Measurements from ENCODE around the gene OTUD7B.

Gene OTUD7B

DNA sequence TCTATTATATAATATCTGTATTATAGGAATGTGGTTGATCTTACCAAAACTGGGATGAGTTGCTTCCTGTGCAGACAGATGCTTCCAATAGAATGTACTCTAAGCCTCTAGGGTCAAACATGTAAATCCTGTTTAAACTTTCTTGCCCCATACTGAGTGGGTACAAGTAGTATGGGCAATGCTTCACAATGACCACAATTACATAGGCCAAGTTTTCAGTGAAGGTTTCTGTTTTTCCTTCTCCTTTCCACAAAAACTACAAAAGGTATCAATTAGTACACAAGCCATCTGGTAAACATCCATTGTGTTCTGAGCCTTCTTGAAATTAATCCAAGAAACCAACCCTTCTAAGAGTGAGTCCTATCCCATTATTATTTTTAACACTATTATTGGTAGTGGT is 16.8 kb downstream of the OTUD7B start:
- H3K27me3 ChIP-seq (ENCODE audit: low read depth): no peaks in the 10 kb centered on the region

DNA sequence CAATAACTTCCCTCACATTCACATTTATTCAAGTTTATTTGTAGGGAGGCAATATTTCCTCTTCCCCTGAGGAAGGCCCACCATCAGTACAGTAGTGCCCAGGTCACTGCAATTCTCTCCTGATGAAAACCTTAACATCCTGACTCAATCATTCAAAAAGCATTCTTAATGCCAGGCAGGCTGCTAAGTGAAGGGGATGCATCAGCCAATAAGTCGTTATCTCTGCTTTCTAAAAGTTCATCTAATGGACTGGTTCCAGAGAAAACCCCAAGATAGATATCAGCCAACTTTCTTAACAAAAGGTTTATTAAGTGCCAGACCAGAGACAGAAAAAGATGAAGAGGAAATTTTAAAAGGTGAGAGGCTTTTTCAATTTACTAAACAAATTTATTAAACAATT is 17.3 kb downstream of the OTUD7B start:
- no peak for DNase-seq (ENCODE audit: low spot score in 2 of 2)
- in situ Hi-C loops (cut with MboI; ENCODE audit: low sequenced_read_pairs): no loop called here
- Histone ChIP-seq H3K4me1 (no peaks in the 10 kb centered on the region), H3K4me3 (no peak overlapping the region), H3K27me3 (ENCODE audit: low read depth) (no peaks in the 10 kb centered on the region), H3K36me3 (replicated peaks) (no peaks in the 10 kb centered on the region; the same call in 1 of the 2 replicates), H3K9me3 (no peaks in the 10 kb centered on the region)

More for the DNA sequence above, 16.8 kb downstream of the OTUD7B start:
- Histone ChIP-seq H3K4me3 (no peak overlapping the region), H3K9me3 (no peaks in the 10 kb centered on the region), H3K36me3 (replicated peaks) (no peaks in the 10 kb centered on the region; the same call in 1 of the 2 replicates), H3K4me1 (no peaks in the 10 kb centered on the region)
- in situ Hi-C loops (cut with MboI; ENCODE audit: low sequenced_read_pairs): no loop called here
- no peak for DNase-seq (ENCODE audit: low spot score in 2 of 2)

DNA sequence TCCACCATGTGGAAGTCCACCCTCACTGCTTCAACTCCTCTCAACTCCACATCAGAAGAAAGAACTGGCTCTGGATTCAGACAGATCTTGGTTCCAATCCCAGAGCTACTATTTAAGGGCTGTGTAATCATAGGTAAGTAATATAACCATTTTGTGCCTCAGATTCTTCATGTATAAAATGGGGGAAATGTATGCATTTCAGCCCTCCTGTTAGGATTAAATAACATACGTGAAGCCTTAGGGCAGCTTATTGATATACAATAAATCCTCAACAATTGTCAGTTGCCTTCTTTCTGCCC is 23.3 kb downstream of the OTUD7B start:
- Histone ChIP-seq H3K36me3 (replicated peaks) (no peaks in the 10 kb centered on the region), H3K27me3 (ENCODE audit: low read depth) (no peaks in the 10 kb centered on the region), H3K9me3 (no peaks in the 10 kb centered on the region), H3K4me3 (no peak overlapping the region), H3K4me1 (no peaks in the 10 kb centered on the region)
- DNase-seq (ENCODE audit: low spot score in 2 of 2): no peak
- in situ Hi-C loops (cut with MboI; ENCODE audit: low sequenced_read_pairs): no loop called here

DNA sequence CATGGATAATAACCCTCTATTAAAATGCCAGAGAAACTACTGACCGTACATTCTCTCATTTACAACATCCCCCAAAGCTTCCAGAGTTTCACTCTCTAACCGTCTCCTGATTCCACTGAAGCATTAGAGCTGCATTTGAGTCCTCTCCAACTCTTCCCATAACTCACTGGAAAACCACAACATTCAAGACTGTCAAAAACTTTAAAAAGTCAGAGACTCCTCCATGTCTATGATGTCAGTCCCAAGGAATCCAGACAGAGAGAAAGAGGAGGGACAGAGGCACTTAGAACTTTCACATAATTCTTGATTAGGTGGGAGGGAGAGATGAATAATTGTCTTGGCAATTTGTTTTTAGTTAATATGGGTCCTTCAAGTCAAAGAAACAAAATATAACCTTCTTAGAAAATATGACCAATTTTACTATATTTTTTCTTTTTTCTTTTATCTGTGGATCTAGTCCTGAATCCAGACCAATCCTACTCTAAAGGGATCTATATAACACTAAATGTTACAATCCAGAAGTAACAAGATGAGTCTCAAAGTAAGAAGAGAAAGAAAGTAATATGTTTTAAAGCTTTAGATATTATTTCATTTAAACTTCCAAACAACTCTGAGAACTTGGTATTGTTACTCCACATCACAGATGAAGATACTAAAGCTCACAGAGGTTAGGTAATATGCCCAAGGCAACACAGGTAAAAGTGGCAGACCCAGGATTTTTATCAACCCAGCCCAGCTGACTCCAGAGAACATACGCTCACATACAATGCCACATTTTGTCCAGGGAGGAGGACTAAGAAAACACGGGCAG is 23.8 kb downstream of the OTUD7B start:
- DNase-seq (ENCODE audit: low spot score in 2 of 2): no peak
- Histone ChIP-seq H3K27me3 (ENCODE audit: low read depth) (no peaks in the 10 kb centered on the region), H3K36me3 (replicated peaks) (no peaks in the 10 kb centered on the region), H3K4me3 (no peak overlapping the region), H3K9me3 (no peaks in the 10 kb centered on the region), H3K4me1 (no peaks in the 10 kb centered on the region)
- in situ Hi-C loops (cut with MboI; ENCODE audit: low sequenced_read_pairs): no loop called here

DNA sequence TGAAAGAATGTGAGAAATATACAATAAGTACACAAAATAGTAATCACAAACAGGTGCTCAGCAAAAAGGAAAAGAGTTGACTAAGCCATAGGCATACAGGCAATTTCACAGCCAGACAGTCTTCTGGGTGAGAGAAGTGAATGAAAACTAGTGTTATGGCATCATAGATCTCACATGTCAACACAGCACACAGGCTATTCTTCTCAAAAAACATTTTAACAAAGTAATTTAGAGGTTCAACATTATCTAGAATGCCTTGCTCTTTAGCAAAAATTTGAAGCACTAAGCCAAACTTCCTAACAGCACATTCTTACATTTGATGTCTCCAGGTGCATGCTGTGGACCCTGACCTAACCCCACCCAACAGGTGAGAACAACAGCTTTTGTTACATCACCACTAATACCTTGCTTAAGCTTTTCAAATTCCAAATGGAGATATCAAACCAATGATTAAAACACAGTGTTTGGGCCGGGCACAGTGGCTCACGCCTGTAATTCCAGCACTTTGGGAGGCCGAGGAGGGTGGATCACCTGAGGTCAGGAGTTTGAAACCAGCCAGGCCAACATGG is 30.5 kb downstream of the OTUD7B start:
- Histone ChIP-seq H3K9me3 (no peaks in the 10 kb centered on the region), H3K36me3 (replicated peaks) (peaks cover 10% of the 10 kb centered on the region), H3K4me3 (no peak overlapping the region), H3K4me1 (peaks cover 5% of the 10 kb centered on the region), H3K27me3 (ENCODE audit: low read depth) (no peaks in the 10 kb centered on the region)
- no peak for DNase-seq (ENCODE audit: low spot score in 2 of 2)
- in situ Hi-C loops (cut with MboI; ENCODE audit: low sequenced_read_pairs): no loop called here

DNA sequence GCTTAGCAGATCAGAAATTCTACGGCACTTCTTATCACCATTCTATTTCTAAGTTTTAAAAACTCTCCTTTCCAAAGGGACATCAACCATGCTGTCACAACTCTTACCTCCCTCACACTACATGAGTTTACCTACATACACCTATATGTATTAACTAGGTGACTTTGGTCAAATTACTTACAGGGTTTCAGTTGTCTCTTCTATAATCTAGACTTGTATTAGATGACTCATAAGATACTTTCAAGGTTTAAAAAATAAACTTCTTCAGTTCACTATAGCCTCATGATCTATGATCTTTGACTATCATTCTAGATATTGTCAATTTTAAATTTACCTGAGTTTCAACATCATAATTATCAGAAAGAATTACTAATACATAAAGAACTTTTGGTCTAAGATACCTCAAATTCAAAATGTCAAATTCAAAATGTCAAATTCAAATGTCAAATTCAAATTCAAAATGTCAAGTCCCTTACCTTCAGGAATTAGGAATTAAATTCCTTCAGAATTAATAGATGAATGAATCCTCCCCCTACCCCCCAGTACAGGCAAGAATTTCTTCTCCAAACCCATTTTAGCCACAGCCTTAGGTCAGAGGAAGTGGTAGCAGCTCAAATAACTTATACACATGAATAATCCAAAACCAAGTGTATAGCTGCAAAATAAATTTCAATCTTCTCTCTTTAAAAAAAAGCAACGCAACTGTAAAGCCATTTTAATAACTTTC is 31.1 kb downstream of the OTUD7B start:
- no peak for DNase-seq (ENCODE audit: low spot score in 2 of 2)
- peaks cover 12% of the 10 kb centered on the region for H3K36me3 ChIP-seq (replicated peaks)
- peaks cover 5% of the 10 kb centered on the region for H3K4me1 ChIP-seq
- in situ Hi-C loops (cut with MboI; ENCODE audit: low sequenced_read_pairs): no loop called here
- H3K4me3 ChIP-seq: no peak overlapping the region
- H3K27me3 ChIP-seq (ENCODE audit: low read depth): no peaks in the 10 kb centered on the region
- H3K9me3 ChIP-seq: no peaks in the 10 kb centered on the region

DNA sequence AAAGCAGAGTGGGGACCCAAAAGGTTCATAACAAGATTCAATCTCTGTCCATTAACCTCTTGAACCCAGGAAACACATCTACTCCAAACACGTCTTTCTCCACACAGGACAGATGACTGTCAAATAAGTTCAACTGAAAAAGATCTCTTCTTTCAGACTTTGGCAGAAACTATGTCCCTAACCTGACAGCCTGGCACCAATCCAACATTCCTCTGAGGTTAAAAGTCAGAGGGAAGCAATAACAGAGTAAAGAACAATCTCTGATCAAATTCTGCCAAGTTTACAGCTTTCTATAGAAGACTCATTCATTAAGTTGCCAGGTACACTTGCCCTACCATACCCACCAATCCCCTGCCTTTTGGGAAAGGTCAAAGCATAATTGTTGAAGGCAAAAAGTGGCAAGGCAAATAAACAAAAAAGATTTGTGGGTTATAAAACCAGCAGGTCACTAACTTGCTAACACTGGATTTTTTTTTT is 31.9 kb downstream of the OTUD7B start:
- H3K27me3 ChIP-seq (ENCODE audit: low read depth): no peaks in the 10 kb centered on the region
- H3K9me3 ChIP-seq: no peaks in the 10 kb centered on the region
- H3K36me3 ChIP-seq (replicated peaks): peaks cover 12% of the 10 kb centered on the region
- in situ Hi-C loops (cut with MboI; ENCODE audit: low sequenced_read_pairs): no loop called here
- H3K4me3 ChIP-seq: no peak overlapping the region
- H3K4me1 ChIP-seq: peaks cover 5% of the 10 kb centered on the region
- DNase-seq (ENCODE audit: low spot score in 2 of 2): peak in 1 of 2 experiments; percentile 44

DNA sequence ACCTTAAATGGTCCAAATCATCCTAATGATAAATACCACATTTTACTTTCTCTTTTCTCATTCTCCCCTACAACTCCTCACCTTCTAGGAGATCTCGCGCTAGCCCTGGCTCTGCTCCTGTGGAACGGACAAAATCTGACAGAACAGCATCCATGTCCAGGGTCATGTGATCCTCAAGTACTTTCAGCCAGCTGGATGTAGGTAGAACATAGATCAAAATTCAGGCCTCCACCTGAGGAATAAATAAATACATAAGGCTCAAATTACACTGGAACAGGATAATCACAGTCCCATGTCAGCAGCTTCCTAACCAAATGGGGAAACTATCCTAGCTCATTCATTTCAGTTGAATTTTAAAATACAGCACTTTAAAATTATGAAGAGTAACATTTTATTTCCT is 33.2 kb downstream of the OTUD7B start:
- H3K27me3 ChIP-seq (ENCODE audit: low read depth): no peaks in the 10 kb centered on the region
- H3K4me1 ChIP-seq: peaks cover 5% of the 10 kb centered on the region
- peaks cover 15% of the 10 kb centered on the region for H3K36me3 ChIP-seq (replicated peaks)
- in situ Hi-C loops (cut with MboI; ENCODE audit: low sequenced_read_pairs): no loop called here
- no peak overlapping the region for H3K4me3 ChIP-seq
- DNase-seq (ENCODE audit: low spot score in 2 of 2): no peak
- H3K9me3 ChIP-seq: no peaks in the 10 kb centered on the region

DNA sequence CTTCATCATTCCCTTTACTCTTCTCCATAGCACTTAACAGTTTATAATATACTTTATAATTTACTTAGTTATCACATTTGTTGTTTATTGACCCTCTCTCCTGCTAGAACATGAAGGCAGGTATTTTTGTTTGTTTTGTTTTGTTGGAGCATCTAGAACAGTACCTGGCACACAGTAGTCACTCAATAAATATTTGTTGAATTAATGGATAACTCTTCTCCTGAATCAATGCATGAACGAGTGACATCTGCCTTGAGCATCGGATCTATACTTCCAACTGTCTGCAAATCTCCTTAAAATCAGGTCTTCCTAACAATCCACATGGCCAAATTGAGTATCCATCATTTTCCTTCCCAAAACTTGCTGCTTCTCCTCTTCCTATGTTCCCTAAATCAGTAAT is 38.0 kb downstream of the OTUD7B start:
- Histone ChIP-seq H3K4me1 (no peaks in the 10 kb centered on the region), H3K9me3 (no peaks in the 10 kb centered on the region), H3K36me3 (replicated peaks) (peaks cover 31% of the 10 kb centered on the region), H3K27me3 (ENCODE audit: low read depth) (no peaks in the 10 kb centered on the region), H3K4me3 (no peak overlapping the region)
- in situ Hi-C loops (cut with MboI; ENCODE audit: low sequenced_read_pairs): no loop called here
- no peak for DNase-seq (ENCODE audit: low spot score in 2 of 2)

DNA sequence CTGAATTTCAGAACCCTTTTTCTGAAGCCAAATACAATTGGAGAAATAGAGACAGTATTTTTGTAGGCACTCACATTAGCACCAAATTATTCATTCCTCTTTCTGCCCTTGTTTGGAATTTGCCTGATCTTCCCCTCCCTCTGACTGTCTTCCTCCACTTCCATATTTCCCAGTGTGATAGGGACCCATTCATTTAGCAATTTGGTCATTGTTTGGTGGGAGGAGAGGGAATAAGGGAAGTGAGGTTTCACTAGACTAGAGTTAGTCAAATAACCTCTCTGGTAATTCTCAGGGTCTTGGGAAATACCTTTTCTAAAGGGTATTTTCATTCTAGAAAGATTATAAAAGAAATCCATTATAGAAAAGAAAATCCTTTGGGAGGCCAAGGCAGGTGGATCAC is 42.9 kb downstream of the OTUD7B start:
- no peaks in the 10 kb centered on the region for H3K9me3 ChIP-seq
- DNase-seq (ENCODE audit: low spot score in 2 of 2): no peak
- H3K4me1 ChIP-seq: no peaks in the 10 kb centered on the region
- in situ Hi-C loops (cut with MboI; ENCODE audit: low sequenced_read_pairs): no loop called here
- no peaks in the 10 kb centered on the region for H3K27me3 ChIP-seq (ENCODE audit: low read depth)
- peaks cover 45% of the 10 kb centered on the region for H3K36me3 ChIP-seq (replicated peaks)
- no peak overlapping the region for H3K4me3 ChIP-seq

DNA sequence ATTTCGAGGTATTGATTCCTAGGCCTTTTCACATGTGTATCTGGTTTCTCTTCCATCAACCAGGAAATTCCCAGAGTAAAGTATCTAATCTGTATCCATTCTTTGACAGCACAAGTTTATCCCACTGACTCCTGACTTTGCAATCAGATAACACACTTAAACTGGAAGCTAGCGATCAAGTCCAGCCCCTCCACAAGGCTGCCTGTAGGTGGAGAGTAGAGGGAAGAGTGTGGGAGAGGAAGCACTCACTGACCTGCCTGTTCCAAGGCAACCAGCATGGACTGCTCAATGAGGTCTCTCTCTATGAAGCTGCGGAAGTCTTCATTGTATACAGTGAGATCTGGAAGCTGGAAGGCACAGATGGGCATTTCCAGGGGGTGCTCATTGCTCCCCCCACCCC is 43.5 kb downstream of the OTUD7B start:
- H3K4me1 ChIP-seq: no peaks in the 10 kb centered on the region
- no peaks in the 10 kb centered on the region for H3K27me3 ChIP-seq (ENCODE audit: low read depth)
- DNase-seq (ENCODE audit: low spot score in 2 of 2): no peak
- no peak overlapping the region for H3K4me3 ChIP-seq
- no peaks in the 10 kb centered on the region for H3K9me3 ChIP-seq
- H3K36me3 ChIP-seq (replicated peaks): peaks cover 39% of the 10 kb centered on the region
- in situ Hi-C loops (cut with MboI; ENCODE audit: low sequenced_read_pairs): no loop called here

DNA sequence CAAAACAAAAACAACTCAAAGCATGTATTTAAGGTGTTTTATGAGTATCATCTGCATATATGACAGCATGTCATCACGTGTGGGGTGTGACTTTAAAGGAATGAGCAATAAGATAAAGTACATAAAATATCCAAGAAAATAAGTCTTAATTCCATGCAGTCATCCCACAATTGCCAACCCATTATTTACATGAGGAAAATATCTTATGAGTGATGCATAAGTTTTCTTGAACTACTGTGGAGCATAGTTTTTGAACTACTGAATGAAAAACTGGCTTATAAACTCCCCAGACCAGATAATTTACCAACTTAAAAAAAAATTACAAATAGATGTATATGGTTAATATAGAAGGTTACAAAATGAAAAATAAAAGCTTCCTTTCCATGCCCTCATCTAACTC is 44.1 kb downstream of the OTUD7B start:
- Histone ChIP-seq H3K27me3 (ENCODE audit: low read depth) (no peaks in the 10 kb centered on the region), H3K9me3 (no peaks in the 10 kb centered on the region), H3K4me3 (no peak overlapping the region), H3K36me3 (replicated peaks) (peaks cover 36% of the 10 kb centered on the region), H3K4me1 (no peaks in the 10 kb centered on the region)
- DNase-seq (ENCODE audit: low spot score in 2 of 2): no peak
- in situ Hi-C loops (cut with MboI; ENCODE audit: low sequenced_read_pairs): no loop called here

DNA sequence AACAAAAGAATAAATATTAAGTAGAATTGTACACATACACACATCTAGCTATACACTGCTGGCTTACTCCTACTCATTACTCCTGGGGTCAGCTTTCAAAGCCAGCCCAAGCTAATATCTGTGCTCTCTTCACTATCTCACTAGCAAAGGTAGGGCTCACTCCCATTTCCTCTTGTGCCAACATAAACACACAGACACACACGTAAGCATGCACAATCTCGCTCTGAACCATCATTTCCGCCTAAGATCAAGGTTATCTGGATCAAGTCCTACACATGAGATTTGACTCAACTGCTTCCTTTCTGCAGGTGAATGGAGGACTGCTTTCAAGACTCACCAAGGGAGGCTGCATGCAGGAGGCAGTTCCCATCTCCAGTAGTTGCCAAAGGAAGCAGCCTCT is 45.1 kb downstream of the OTUD7B start:
- in situ Hi-C loops (cut with MboI; ENCODE audit: low sequenced_read_pairs): no loop called here
- Histone ChIP-seq H3K27me3 (ENCODE audit: low read depth) (no peaks in the 10 kb centered on the region), H3K9me3 (no peaks in the 10 kb centered on the region), H3K4me3 (no peak overlapping the region), H3K36me3 (replicated peaks) (peaks cover 30% of the 10 kb centered on the region), H3K4me1 (no peaks in the 10 kb centered on the region)
- no peak for DNase-seq (ENCODE audit: low spot score in 2 of 2)

DNA sequence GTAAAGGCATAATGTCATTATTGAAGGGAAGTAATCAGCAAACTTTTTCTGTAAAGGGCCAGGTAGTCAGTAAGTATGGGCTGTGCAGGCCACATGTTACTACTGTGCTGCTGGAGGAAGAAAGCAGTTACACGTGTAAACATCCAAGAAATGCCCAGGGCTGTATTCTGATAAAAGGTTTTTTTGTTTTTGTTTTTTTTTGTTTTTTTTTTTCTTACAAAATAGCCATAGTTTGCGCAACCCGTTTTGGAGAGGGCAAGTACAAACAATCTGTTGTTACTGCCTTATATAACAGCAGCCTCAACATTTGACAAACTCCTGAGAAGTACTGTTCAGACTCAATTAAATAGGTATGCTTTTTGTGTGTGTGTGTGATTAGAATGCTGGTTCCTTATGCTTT is 47.2 kb downstream of the OTUD7B start:
- in situ Hi-C loops (cut with MboI; ENCODE audit: low sequenced_read_pairs): loop anchor here (5.0 kb wide), 1 partner anchor 84 kb away; no protein-coding TSS in a partner anchor
- DNase-seq (ENCODE audit: low spot score in 2 of 2): no peak
- Histone ChIP-seq H3K36me3 (replicated peaks) (peaks cover 38% of the 10 kb centered on the region), H3K27me3 (ENCODE audit: low read depth) (no peaks in the 10 kb centered on the region), H3K9me3 (no peaks in the 10 kb centered on the region), H3K4me1 (no peaks in the 10 kb centered on the region), H3K4me3 (no peak overlapping the region)

Measured in HAP-1 (cell line).